ENCODE results near the gene PSTPIP1. TPM values are rescaled to one million over a fixed set of nuclear protein-coding genes. Genes with fewer than 3 reads are reported as not detected.

Gene PSTPIP1
- total RNA-seq, 2 experiments from 2014 or later, result 113 to 121 TPM

DNA sequence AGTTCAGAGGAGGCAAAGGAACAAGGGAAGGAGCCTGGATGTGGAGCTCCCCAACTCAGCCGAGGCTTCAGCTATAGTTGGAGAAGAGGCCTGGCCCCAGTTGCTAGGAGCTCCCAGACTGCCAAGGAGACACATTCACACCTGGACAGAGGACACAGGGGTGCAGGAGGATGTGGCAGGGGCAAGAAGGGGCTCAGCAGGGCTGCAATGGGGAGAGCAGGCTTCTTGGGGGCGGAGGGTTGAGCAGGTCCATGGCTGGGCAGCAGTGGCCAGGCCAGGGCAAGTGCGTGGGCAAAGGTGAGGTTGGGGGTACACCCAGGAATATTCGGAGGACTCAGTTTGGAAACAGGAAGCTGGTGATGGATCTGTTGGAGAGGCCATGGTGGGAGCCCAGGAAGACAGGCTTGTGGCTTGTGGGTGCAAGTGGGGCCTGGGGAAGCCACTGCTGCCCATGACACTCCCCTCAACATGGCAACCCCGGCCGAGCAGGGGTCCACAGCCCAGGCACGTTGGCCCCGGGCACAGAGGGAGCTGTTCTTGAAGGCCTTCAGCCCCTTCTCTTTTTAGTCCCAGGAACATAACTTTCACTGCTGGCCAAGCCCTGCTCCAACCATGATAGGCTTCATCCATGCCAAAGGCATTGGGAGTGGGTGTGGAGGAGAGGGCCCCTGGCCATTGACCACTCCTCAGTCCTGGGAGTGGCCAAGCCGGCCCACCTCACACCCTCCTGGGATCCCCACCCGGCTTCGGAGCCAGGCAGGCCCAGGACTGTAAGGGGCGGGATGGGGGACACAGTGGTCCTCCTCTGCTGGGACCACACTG lies 42.7 kb downstream of the PSTPIP1 start:
- ChIA-PET POLR2A (interaction anchor here (0.8 to 2.3 kb wide), 5 partner anchors 8 to 61 kb away, joined by 3 to 7 read pairs (median 4); no protein-coding TSS in a partner anchor), CTCF (interaction anchor here (0.9 to 1.3 kb wide), 2 partner anchors 62 to 102 kb away, joined by 3 read pairs; no protein-coding TSS in a partner anchor)
- no peak for DNase-seq
- peaks cover 53% of the 10 kb centered on the region for H3K36me3 Mint-ChIP-seq (ENCODE audit: low read depth)
- H3K9me3 Mint-ChIP-seq, result peaks cover 11% of the 10 kb centered on the region
- ATAC-seq, result no peak
- H3K27ac Mint-ChIP-seq, result peak overlapping the region; percentile 66
- intact Hi-C loops (cut with micrococcal nuclease), result no loop called here
- no peaks in the 10 kb centered on the region for H3K27me3 Mint-ChIP-seq
- peaks cover 7% of the 10 kb centered on the region for H3K4me1 Mint-ChIP-seq (ENCODE audit: low read depth)
- H3K4me3 Mint-ChIP-seq, result peak overlapping the region; percentile 19
- TF ChIP-seq, protein P1, sequence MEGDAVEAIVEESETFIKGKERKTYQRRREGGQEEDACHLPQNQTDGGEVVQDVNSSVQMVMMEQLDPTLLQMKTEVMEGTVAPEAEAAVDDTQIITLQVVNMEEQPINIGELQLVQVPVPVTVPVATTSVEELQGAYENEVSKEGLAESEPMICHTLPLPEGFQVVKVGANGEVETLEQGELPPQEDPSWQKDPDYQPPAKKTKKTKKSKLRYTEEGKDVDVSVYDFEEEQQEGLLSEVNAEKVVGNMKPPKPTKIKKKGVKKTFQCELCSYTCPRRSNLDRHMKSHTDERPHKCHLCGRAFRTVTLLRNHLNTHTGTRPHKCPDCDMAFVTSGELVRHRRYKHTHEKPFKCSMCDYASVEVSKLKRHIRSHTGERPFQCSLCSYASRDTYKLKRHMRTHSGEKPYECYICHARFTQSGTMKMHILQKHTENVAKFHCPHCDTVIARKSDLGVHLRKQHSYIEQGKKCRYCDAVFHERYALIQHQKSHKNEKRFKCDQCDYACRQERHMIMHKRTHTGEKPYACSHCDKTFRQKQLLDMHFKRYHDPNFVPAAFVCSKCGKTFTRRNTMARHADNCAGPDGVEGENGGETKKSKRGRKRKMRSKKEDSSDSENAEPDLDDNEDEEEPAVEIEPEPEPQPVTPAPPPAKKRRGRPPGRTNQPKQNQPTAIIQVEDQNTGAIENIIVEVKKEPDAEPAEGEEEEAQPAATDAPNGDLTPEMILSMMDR (IDR thresholded peaks at IDR 0.05), result no peak

DNA sequence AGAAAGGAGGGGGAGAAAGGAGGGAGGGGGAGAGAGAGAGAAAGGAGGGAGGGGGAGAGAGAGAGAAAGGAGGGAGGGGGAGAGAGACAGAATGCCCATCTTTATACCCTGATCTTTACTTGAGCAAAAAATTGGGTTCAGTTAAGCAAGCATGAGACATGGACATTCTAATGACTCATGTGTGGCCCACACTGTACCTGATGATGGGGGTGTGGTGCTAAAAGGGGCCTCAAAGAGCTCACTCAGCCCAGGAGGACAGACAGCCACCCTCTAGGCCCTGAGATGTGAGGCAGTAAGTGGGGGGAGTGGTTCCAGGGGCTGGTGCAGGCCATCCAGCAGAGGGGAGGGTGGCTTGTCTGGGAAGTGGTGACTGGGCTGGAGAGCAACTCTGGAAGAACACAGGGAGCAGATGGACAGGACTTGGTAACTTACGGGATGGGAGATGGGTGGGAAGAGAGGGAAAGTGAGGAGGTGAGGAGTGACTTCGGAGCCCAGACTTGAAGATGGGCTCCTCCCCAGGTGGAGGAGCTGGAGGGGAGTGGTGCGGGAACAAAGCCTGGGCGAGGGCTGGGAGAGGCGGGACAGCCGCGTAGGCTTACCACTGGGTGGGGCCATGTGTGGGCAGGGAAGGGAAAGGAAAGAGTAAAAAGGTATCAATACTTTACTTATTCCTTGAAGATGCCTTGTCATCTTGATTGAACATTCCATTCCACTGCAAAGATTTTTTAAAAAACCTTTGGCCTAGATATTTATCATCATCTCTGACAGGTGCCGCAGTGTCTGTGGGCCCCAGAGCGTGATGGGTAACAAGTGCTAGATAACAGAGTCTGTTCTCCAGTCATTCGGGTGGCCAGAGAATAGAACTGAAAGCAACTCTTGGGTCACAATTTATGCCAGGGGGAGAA lies 43.6 kb downstream of the PSTPIP1 start:
- TF ChIP-seq, protein P1 (IDR thresholded peaks at IDR 0.05), result no peak
- no peak overlapping the region for H3K4me3 Mint-ChIP-seq
- peak overlapping the region; percentile 70 for H3K27ac Mint-ChIP-seq
- intact Hi-C loops (cut with micrococcal nuclease), result no loop called here
- POLR2A ChIA-PET, result interaction anchor here (0.6 to 2.3 kb wide), 4 partner anchors 9 to 62 kb away, joined by 3 to 7 read pairs (median 4); no protein-coding TSS in a partner anchor
- DNase-seq (peak; percentile 37), ATAC-seq (peak; percentile 68)
- H3K4me1 Mint-ChIP-seq (ENCODE audit: low read depth), result peaks cover 7% of the 10 kb centered on the region
- H3K27me3 Mint-ChIP-seq, result no peaks in the 10 kb centered on the region
- H3K9me3 Mint-ChIP-seq, result peaks cover 11% of the 10 kb centered on the region
- H3K36me3 Mint-ChIP-seq (ENCODE audit: low read depth), result peaks cover 59% of the 10 kb centered on the region
- CTCF ChIA-PET, result no interaction called here

DNA sequence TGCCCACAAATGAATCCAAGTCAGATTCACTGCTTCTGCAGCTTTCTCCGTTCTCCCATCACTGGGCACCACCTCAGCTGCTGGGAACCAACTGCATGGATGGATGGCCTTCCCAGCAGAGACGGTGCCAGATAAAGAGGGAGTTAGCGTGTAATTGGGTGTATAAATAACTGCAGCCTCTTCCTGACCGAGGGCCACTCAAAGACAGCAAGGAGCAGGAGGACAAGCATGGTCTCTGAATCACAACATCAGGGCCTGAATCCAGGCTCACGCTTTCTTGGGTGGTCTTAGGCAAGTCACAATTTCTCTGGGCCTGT lies 44.2 kb downstream of the PSTPIP1 start:
- H3K27me3 Mint-ChIP-seq, result no peaks in the 10 kb centered on the region
- H3K36me3 Mint-ChIP-seq (ENCODE audit: low read depth), result peaks cover 59% of the 10 kb centered on the region
- ATAC-seq (no peak), DNase-seq (no peak)
- ChIA-PET POLR2A (interaction anchor here (2.3 kb wide), 1 partner anchor 17 kb away, joined by 7 read pairs; no protein-coding TSS in a partner anchor), CTCF (no interaction called here)
- intact Hi-C loops (cut with micrococcal nuclease), result no loop called here
- TF ChIP-seq, protein P1 (IDR thresholded peaks at IDR 0.05), result no peak
- peaks cover 11% of the 10 kb centered on the region for H3K9me3 Mint-ChIP-seq
- H3K4me3 Mint-ChIP-seq, result no peak overlapping the region
- peaks cover 7% of the 10 kb centered on the region for H3K4me1 Mint-ChIP-seq (ENCODE audit: low read depth)
- H3K27ac Mint-ChIP-seq, result no peak overlapping the region

GRCh38 chr15:77039848-77040247 lies 44.9 kb downstream of the PSTPIP1 start:
- peaks cover 7% of the 10 kb centered on the region for H3K4me1 Mint-ChIP-seq (ENCODE audit: low read depth)
- H3K9me3 Mint-ChIP-seq, result peaks cover 11% of the 10 kb centered on the region
- DNase-seq (no peak), ATAC-seq (no peak)
- ChIA-PET CTCF (interaction anchor here (1.1 to 2.1 kb wide), 3 partner anchors 21 to 503 kb away, joined by 4 to 6 read pairs (median 4); no protein-coding TSS in a partner anchor), POLR2A (interaction anchor here (0.7 to 1.4 kb wide), 2 partner anchors 9 to 58 kb away, joined by 3 read pairs; no protein-coding TSS in a partner anchor)
- no peaks in the 10 kb centered on the region for H3K27me3 Mint-ChIP-seq
- intact Hi-C loops (cut with micrococcal nuclease), result no loop called here
- TF ChIP-seq, protein P1 (IDR thresholded peaks at IDR 0.05), result no peak
- H3K36me3 Mint-ChIP-seq (ENCODE audit: low read depth), result peaks cover 54% of the 10 kb centered on the region
- no peak overlapping the region for H3K4me3 Mint-ChIP-seq
- no peak overlapping the region for H3K27ac Mint-ChIP-seq
